HG03439 (cell line): Measurements from ENCODE around the gene ABCB8.
A peak's percentile ranks its signal among the peaks of the same experiment; 100 is the strongest.

Experiments
- ATAC-seq: cut with Tn5 transposase; IDR thresholded peaks from one replicate; pipeline ENCODE4 v1.9.1; 2021; ENCODE audit warnings: mild to moderate bottlenecking, moderate library complexity; ENCODE audit not compliant: unreplicated experiment

ABCB8 gene

GRCh38 chr7:151028131-151028947, at the start of gene ABCB8:
ABCB8 (plus strand) TSS chr7:151028450; CDS start chr7:151028516, 66 bp downstream.
- peak; percentile 95 for ATAC-seq

DNA sequence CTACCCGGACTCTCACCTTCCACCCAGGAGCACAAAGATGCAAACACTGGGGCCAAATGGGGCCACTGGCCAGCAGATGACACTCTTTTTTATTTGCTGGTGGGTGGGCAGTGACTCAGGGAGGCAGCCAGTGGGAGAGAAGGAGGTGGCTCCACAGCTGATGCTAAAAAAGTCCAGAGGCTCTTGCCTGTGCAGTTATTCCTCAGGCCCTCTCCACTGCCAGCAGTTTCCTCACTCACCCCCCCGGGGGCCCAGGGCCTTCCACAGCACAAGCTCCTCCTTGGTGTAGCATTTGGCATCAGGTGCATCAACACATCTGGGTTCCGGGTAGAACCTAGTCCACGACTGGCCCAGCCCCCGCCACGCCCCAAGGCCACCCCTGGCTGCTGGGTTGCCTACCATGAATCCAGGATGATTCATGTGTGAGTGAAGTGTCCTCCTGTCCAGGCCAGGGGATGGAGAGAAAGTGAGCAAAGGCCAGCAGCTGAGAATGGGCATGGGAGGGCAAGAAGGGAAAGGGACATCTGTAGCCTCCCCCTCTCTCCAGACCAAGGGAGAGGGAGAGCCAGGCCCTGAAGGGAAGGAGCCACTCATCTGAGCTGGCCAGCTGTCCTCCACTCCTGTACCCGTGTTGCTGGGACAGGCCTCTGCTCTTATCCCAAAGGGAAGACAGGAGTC, 48.4 kb upstream of the ABCB8 start:
- ATAC-seq: no peak

DNA sequence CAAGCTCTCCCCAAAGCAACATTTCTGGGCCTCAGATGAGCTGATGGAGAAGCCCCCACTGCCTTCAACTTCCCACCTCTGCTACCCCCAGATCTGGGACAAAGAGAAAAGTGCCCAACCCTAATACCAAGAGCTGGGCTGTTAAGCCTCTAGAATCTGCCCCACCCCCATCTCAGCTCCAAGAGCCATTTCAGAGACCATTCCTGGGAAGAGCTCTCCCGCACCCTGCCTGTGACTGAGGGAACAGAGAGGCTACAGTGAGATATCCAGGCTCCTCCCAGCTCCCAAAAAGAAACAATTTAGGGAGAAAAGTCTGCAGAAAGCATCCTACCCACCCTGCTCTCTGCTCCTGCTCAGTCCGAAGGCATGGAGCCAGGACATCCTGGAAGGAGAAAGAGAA, 47.6 kb upstream of the ABCB8 start:
- no peak for ATAC-seq

GRCh38 chr7:150981644-150982043, 46.6 kb upstream of the ABCB8 start:
- no peak for ATAC-seq

GRCh38 chr7:150982351-150982750, 45.9 kb upstream of the ABCB8 start:
- ATAC-seq: no peak

DNA sequence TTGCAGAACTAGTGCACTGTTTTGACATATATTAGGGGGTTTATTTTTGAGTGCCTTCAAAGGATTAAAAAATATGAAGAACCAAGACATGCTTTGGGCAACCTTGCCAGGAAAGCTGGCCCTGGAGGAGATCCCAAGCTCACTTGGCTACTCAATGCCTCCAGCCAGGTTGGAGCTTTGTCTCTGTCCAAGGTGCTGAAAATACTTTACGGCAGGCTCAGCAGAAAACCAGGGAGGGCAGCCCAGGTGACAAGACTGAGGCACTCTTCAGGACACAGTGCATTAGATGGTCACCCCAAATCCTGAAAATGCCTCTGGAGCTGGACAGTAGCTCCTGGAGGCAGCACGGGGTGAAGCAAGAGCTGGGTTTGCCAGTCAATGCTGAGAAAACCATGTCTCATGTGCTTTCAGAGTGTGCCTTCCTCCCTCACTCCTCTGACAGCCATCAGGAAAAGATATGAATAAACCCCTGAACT, 44.3 kb upstream of the ABCB8 start:
- no peak for ATAC-seq

GRCh38 chr7:150986099-150986512, 42.1 kb upstream of the ABCB8 start:
- ATAC-seq: no peak

- no peak for ATAC-seq
Observed at GRCh38 chr7:150986556-150986955, 41.7 kb upstream of the ABCB8 start.

GRCh38 chr7:150988230-150989226, 39.7 kb upstream of the ABCB8 start:
- ATAC-seq: no peak

DNA sequence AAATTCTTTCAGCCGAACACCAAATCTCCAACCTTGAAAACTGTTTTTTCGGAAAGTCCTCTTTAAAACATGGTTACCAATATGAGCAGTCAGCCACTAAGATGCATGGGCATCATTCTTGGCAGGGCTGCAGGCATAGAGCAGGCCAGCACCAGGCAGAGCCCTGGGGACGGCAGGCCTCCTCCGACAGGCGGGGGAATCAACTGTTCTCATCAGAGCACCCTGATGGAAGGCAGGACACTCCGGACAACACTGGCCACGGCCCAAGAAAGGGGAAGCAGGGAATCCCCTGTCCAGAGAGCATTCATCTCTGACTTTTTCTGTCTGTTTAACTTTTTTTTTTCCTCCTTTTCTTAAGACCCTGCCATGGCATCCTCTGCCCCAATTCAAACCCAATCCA, 38.8 kb upstream of the ABCB8 start:
- ATAC-seq: no peak

- ATAC-seq: no peak
Observed at GRCh38 chr7:150990416-150991186, 37.6 kb upstream of the ABCB8 start, which contains the start of gene NOS3. NOS3 (plus strand) TSS chr7:150991017; CDS start chr7:150993804, 2,787 bp downstream.

DNA sequence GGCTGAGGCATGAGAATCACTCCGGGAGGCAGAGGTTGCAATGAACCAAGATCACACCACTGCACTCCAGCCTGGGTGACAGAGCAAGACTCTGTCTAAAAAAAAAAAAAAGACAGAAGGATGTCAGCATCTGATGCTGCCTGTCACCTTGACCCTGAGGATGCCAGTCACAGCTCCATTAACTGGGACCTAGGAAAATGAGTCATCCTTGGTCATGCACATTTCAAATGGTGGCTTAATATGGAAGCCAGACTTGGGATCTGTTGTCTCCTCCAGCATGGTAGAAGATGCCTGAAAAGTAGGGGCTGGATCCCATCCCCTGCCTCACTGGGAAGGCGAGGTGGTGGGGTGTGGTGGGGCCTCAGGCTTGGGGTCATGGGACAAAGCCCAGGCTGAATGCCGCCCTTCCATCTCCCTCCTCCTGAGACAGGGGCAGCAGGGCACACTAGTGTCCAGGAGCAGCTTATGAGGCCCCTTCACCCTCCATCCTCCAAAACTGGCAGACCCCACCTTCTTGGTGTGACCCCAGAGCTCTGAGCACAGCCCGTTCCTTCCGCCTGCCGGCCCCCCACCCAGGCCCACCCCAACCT, 36.1 kb upstream of the ABCB8 start:
- no peak for ATAC-seq

DNA sequence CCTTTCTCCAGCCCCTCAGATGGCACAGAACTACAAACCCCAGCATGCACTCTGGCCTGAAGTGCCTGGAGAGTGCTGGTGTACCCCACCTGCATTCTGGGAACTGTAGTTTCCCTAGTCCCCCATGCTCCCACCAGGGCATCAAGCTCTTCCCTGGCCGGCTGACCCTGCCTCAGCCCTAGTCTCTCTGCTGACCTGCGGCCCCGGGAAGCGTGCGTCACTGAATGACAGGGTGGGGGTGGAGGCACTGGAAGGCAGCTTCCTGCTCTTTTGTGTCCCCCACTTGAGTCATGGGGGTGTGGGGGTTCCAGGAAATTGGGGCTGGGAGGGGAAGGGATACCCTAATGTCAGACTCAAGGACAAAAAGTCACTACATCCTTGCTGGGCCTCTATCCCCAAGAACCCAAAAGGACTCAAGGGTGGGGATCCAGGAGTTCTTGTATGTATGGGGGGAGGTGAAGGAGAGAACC, 35.4 kb upstream of the ABCB8 start:
- no peak for ATAC-seq

GRCh38 chr7:150993511-150993910, 34.7 kb upstream of the ABCB8 start:
- no peak for ATAC-seq

GRCh38 chr7:150994141-150994837, 34.0 kb upstream of the ABCB8 start:
- no peak for ATAC-seq

DNA sequence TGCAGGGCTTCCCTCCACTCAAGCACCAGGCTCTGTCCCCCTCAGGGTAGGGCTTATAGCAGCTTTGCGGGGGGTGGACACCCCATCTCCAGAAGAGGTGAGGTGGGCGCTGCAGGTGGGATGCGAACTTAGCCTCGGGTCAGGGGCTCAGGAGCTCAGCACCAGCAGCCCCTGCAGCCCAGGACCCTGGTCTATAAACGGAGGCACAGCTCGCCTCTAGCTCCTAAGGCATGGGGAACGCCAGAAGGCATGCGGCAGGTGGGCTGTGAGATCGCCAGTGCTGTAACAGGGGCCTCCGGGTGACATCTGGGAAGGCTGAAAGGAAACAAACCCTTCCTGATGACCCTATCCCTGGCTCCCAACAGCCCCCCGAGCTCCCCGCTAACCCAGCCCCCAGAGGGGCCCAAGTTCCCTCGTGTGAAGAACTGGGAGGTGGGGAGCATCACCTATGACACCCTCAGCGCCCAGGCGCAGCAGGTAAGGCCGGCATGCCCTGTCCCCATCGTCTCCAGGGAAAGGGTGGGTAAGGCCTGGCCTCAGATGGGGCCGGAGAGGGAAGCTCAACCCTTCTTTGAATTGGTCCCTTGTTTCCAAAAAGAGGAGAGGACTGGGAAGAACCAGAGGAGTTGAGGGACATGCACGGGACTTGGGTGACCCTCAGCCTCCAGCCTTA, 33.3 kb upstream of the ABCB8 start:
- no peak for ATAC-seq

- no peak for ATAC-seq
Observed at GRCh38 chr7:150996376-150997074, 31.7 kb upstream of the ABCB8 start.

DNA sequence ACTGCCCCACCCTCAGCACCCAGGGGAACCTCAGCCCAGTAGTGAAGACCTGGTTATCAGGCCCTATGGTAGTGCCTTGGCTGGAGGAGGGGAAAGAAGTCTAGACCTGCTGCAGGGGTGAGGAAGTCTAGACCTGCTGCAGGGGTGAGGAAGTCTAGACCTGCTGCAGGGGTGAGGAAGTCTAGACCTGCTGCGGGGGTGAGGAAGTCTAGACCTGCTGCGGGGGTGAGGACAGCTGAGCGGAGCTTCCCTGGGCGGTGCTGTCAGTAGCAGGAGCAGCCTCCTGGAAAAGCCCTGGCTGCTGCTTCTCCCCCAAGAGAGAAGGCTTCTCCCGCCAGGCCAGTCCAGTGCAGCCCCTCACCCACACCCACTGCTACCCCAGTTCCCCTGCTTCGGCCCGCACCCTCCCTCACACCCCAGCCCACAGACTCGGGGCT, 31.2 kb upstream of the ABCB8 start:
- ATAC-seq: no peak
